ENCODE data around the gene CFAP54.

- TF ChIP-seq SCRT1 (tag by site-specific recombination; IDR thresholded peaks at IDR 0.05; ENCODE audit: borderline replicate concordance), result no peak
- no peak for TF ChIP-seq PBX3 (CRISPR knock-in tag; IDR thresholded peaks at IDR 0.05)
- no peak for TF ChIP-seq CTCF (tag by site-specific recombination; IDR thresholded peaks at IDR 0.05)
- TF ChIP-seq ZNF660 (tag by site-specific recombination; IDR thresholded peaks at IDR 0.05), result no peak
- TF ChIP-seq ZNF239 (tag by site-specific recombination; IDR thresholded peaks at IDR 0.05), result no peak
- no peak for TF ChIP-seq ZBTB11 (tag by site-specific recombination; conservative IDR thresholded peaks at IDR 0.05; ENCODE audit: low read depth)
- no peak for TF ChIP-seq KLF16 (tag by site-specific recombination; IDR thresholded peaks at IDR 0.05)
- no peak for TF ChIP-seq TRIM28 (IDR thresholded peaks at IDR 0.05; ENCODE audit: borderline replicate concordance, low read length)
- no peak for TF ChIP-seq ZNF48 (tag by site-specific recombination; IDR thresholded peaks at IDR 0.05)
Observed at GRCh38 chr12:96658075-96658474, 168.7 kb downstream of the CFAP54 start.
